Stimulated activated naive CD8-positive, alpha-beta T cell treated with anti-CD3 and anti-CD28 coated beads, Interleukin-15, Interleukin-2, amounts not matched to agents 100 ng/mL and 50 ng/mL, for 24 hours (primary cell): Measurements from ENCODE around the gene ARHGAP26.

Experiments used
- H3K27ac Mint-ChIP-seq: one replicate; pipeline ENCODE4 v1.8.0; 2021; ENCODE audit warnings: mild to moderate bottlenecking, mixed read lengths
- H3K27me3 Mint-ChIP-seq: one replicate; pipeline ENCODE4 v1.8.0; 2021; ENCODE audit warnings: mixed read lengths
- H3K36me3 Mint-ChIP-seq: one replicate; pipeline ENCODE4 v1.8.0; 2021; ENCODE audit warnings: low read depth, mixed read lengths
- H3K4me1 Mint-ChIP-seq: one replicate; pipeline ENCODE4 v1.8.0; 2021; ENCODE audit warnings: low read depth, mixed read lengths
- H3K4me3 Mint-ChIP-seq: one replicate; pipeline ENCODE4 v1.8.0; 2021; ENCODE audit warnings: mild to moderate bottlenecking, mixed read lengths
- H3K9me3 Mint-ChIP-seq: one replicate; pipeline ENCODE4 v1.8.0; 2021; ENCODE audit warnings: mixed read lengths

ARHGAP26 gene

DNA sequence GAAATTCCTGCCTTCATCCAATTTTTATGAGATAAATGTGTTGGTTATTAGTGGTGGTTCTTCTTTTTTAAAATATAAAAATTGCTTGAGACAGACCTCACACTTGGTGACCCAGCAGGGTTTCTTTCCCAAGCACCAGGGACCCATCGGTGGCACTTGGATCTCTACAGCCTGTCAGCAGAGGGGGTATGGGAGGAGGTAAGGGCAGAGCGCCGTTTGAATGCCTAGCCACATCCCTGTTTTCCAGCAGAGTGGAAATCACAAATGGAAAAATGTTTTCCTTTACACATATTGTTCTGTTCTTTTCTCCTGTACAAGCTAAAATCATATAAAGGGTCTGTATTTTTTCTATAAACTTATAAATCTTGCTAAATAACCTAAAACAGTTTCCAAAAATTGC lies 385.3 kb downstream of the ARHGAP26 start:
- Mint-ChIP-seq H3K27me3 (no peaks in the 10 kb centered on the region), H3K27ac (no peak overlapping the region), H3K36me3 (peaks cover 16% of the 10 kb centered on the region), H3K4me1 (peaks cover 9% of the 10 kb centered on the region), H3K9me3 (no peaks in the 10 kb centered on the region), H3K4me3 (no peak overlapping the region)

DNA sequence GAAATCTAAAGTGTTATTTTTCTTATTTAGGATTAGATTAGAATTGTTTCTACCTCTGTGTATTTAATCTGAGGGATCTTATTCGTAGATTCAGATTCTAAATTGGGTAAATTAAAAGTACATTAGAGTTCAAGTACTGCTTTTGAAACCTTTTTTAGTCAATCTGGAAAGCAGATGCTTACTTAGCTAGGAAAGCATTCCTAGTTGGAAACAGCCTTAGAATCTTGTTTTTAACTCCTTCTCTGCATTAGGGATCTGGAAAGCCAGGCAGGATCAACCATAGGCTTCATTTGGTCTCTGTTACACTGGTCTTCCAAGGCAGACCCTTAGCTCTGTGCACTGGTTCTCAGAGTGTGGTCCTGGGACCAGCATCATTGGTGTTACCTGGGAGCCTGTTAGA lies 385.9 kb downstream of the ARHGAP26 start:
- no peaks in the 10 kb centered on the region for H3K9me3 Mint-ChIP-seq
- no peak overlapping the region for H3K4me3 Mint-ChIP-seq
- peaks cover 11% of the 10 kb centered on the region for H3K36me3 Mint-ChIP-seq
- peaks cover 9% of the 10 kb centered on the region for H3K4me1 Mint-ChIP-seq
- H3K27me3 Mint-ChIP-seq: no peaks in the 10 kb centered on the region
- H3K27ac Mint-ChIP-seq: no peak overlapping the region

DNA sequence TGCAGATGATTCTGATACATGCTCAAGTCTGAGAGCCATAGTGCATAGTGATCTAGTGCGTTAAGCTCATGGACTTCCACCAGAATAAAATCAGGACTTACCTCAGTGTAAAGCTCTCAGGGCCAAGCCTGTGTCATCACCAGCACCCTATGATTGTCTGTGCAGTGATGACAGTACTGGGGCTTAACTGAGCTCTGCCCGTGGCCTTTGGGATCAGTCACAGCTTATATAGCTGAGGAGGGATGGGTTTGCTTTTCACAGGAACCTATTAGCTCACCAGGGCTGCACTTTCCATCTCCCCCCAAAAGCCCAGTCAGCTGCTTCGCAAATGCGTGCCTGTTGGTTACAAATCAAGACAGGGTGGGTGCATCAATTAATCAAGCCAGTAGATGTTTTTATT lies 386.4 kb downstream of the ARHGAP26 start:
- Mint-ChIP-seq H3K4me3 (no peak overlapping the region), H3K4me1 (peaks cover 9% of the 10 kb centered on the region), H3K36me3 (peaks cover 8% of the 10 kb centered on the region)

GRCh38 chr5:143159031-143159430 lies 388.9 kb downstream of the ARHGAP26 start:
- no peaks in the 10 kb centered on the region for H3K9me3 Mint-ChIP-seq
- peaks cover 15% of the 10 kb centered on the region for H3K36me3 Mint-ChIP-seq
- no peaks in the 10 kb centered on the region for H3K27me3 Mint-ChIP-seq
- no peak overlapping the region for H3K4me3 Mint-ChIP-seq
- no peak overlapping the region for H3K27ac Mint-ChIP-seq
- H3K4me1 Mint-ChIP-seq: peaks cover 3% of the 10 kb centered on the region

More for the DNA sequence above, 386.4 kb downstream of the ARHGAP26 start:
- Mint-ChIP-seq H3K27me3 (no peaks in the 10 kb centered on the region), H3K27ac (no peak overlapping the region), H3K9me3 (no peaks in the 10 kb centered on the region)

DNA sequence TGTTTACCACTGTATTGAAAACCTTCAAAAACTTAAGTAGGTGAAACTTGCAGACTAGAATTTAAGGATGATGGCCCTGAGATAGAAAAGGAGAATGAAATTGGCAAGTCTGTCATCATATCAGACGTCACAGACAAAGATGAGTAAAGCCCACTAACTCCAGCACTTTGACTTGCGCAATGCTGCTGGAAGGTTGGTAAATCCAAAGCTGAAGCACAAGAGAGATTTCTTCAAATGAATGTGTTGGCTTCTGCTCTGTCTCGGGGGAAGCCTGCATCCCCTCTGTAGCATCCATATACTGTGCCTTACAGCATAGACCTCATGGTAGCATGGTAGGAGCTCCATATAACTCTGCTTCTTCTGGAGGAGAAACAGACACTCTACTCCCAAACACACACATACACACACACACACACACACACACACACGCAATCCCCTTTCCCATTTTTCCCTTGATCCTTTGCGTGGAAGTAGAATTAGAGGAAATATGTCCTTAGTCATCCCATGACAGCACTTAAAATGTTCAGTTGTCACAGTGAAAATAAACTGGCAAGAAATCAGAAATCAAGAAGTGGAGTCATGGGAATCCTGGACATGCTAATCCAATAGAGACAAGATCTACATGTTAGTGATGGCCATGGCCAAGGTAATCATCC lies 391.8 kb downstream of the ARHGAP26 start:
- Mint-ChIP-seq H3K27ac (no peak overlapping the region), H3K36me3 (peaks cover 19% of the 10 kb centered on the region)

DNA sequence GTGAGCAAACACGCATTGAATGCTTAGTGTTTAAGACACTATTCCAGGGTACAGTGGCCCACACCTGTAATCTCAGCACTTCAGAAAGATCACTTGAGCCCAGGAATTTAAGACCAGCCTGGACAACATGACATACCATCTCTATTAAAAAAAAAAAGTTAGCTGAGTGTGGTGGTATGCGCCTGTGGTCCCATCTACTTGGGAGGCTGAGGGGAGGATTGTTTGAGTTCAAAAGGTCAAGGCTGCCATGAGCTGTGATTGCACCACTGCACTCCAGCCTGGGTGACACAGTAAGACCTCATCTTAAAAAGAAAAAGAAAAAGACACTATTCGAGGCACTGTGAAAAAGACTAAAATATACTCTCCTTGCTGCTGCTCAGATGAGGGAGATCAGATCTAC lies 392.6 kb downstream of the ARHGAP26 start:
- no peak overlapping the region for H3K4me3 Mint-ChIP-seq
- H3K9me3 Mint-ChIP-seq: no peaks in the 10 kb centered on the region
- peaks cover 22% of the 10 kb centered on the region for H3K36me3 Mint-ChIP-seq
- H3K27ac Mint-ChIP-seq: no peak overlapping the region
- no peaks in the 10 kb centered on the region for H3K4me1 Mint-ChIP-seq
- H3K27me3 Mint-ChIP-seq: no peaks in the 10 kb centered on the region

More for the DNA sequence above, 391.8 kb downstream of the ARHGAP26 start:
- no peaks in the 10 kb centered on the region for H3K27me3 Mint-ChIP-seq
- no peaks in the 10 kb centered on the region for H3K4me1 Mint-ChIP-seq
- H3K4me3 Mint-ChIP-seq: no peak overlapping the region
- no peaks in the 10 kb centered on the region for H3K9me3 Mint-ChIP-seq

- peaks cover 22% of the 10 kb centered on the region for H3K36me3 Mint-ChIP-seq
- no peaks in the 10 kb centered on the region for H3K4me1 Mint-ChIP-seq
- no peaks in the 10 kb centered on the region for H3K27me3 Mint-ChIP-seq
- no peak overlapping the region for H3K4me3 Mint-ChIP-seq
- no peak overlapping the region for H3K27ac Mint-ChIP-seq
- H3K9me3 Mint-ChIP-seq: no peaks in the 10 kb centered on the region
These were observed 394.4 kb downstream of the ARHGAP26 start for GRCh38 chr5:143164557-143164956.

DNA sequence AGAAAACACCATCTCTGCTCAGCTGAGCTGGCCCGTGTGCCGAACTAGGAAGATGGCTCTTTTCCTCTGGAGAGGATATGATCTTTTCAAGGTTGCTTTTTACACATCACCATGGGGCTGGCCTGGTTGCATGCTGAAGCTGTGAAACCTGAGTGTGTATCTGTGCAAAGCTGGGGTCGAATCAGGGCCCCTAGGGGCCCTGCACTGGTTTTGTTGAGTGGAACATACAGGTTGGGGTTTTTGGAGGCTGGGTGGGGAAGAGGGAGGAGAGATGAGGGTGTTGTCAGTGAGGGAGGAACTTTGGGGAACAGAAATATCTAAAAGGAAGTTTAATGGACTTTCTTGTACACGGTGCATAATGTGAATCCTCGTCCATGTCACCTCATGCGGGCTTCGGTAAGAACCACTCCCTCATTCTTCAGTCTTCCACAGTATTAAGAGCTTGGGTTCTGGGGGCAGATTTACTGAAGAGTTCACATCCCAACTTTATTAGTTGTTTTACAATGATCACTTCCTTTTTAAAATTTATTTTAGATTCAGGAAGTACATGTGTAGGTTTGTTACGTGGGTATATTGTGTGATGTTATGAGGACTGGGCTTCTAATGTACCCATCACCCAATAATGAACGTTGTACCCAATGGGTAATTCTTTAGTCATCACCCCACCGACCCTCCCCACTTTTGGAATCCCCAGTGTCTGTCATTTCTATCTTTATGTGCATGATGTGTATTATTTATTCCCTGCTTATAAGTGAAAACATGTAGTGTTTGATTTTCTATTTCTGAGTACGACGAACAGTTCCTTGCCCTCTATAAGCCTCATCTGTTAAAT lies 395.1 kb downstream of the ARHGAP26 start:
- peaks cover 22% of the 10 kb centered on the region for H3K36me3 Mint-ChIP-seq
- no peak overlapping the region for H3K27ac Mint-ChIP-seq
- H3K27me3 Mint-ChIP-seq: no peaks in the 10 kb centered on the region
- no peak overlapping the region for H3K4me3 Mint-ChIP-seq
- no peaks in the 10 kb centered on the region for H3K9me3 Mint-ChIP-seq
- no peaks in the 10 kb centered on the region for H3K4me1 Mint-ChIP-seq

DNA sequence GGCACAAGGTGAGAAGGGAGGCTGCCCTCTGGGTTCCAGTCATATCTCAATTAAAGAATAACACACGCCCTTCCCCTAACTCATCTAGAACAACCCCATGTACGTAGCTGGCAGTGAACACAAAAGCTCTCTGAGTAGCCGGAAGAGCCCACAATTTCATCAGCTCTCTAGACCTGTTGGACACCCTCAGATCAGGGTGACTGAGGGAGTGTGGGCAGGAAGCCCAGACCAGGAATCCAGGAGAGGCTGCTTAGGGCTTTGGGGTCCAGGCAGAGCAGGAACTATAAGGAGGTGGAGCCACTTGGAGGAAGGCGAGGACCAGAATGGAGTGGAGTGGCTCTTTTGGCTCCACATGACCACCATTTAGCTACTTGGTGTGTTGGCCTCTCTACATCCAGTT lies 395.9 kb downstream of the ARHGAP26 start:
- Mint-ChIP-seq H3K9me3 (no peaks in the 10 kb centered on the region), H3K36me3 (peaks cover 22% of the 10 kb centered on the region), H3K4me1 (no peaks in the 10 kb centered on the region), H3K27ac (no peak overlapping the region), H3K27me3 (no peaks in the 10 kb centered on the region), H3K4me3 (no peak overlapping the region)

DNA sequence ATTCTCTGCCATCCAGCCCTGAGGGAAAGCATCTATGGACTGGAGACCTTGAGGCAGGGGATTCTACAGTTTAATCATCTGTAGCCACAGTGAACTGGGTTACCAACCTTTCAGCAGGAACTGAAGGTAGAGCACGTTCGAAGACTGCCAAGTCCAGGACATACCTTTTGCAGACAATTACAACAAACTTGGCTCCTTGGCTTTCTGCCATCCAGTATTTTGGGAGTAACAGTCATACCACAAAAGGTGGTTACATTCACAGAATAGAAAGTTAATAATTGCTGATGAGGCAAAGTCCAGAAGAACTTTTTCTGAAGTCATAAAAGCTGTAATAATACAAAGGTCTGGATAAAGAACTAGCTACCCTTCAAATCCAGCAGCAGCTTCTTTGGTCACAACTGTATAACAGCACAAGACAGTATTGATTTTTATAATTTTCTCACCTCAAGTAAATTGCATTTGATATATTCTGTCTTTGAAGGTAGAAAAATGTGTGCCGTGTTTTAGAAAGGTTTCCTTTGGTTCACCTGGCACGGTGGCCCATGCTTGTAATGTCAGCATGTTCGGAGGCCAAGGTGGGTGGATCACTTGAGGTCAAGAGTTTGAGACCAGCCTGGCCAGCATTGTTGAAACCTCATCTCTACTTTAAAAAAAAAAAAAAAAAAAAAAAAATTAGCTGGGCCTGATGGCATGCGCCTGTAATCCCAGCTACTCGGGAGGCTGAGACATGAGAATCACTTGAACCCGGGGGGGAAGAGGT lies 396.7 kb downstream of the ARHGAP26 start:
- Mint-ChIP-seq H3K4me3 (no peak overlapping the region), H3K36me3 (peaks cover 22% of the 10 kb centered on the region), H3K9me3 (no peaks in the 10 kb centered on the region), H3K4me1 (no peaks in the 10 kb centered on the region), H3K27me3 (no peaks in the 10 kb centered on the region), H3K27ac (no peak overlapping the region)

- Mint-ChIP-seq H3K9me3 (no peaks in the 10 kb centered on the region), H3K4me3 (no peak overlapping the region), H3K4me1 (no peaks in the 10 kb centered on the region), H3K27me3 (no peaks in the 10 kb centered on the region), H3K27ac (no peak overlapping the region), H3K36me3 (peaks cover 11% of the 10 kb centered on the region)
These were observed 398.1 kb downstream of the ARHGAP26 start for GRCh38 chr5:143168171-143168741.

DNA sequence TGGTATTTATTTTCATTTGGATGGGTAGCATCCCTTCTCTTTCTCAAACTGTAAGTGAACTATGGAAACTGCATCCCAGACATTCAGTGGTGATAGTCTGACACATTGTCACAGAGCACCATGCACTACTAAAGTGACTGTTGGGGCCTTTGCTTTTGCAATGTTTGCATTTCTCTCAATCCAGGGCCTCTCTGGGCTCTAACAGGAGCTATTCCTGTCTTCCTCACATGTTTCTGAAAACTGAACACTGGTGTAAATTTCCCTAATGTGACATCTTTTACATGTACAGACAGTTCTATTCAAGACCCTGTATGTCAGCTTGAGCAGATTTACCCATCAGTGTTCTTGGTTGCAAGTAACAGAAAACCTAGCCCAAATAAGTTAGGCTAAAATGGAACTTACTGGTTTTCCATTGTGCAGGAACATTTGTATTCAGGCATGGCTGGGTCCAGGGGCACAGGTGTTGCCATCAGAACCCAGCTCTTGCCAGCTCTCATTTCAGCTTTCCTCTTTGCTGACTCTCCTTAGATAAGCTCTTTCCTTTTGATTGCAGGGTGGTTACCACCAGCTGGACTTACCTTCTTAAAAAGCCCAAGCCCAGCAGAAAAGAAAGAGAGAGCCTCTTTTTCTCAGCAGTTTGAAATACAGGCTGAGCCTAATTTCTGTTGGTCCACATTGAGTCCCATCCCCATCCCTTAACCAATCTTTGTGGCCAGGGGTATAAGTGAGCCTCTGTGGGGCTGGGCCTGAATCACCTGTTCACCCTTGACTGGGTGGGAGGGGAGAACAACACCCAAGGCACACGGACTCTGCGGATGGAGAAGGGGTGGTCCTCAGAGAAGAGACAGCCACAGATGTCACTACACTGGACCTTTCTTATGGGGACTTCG lies 399.0 kb downstream of the ARHGAP26 start:
- Mint-ChIP-seq H3K4me1 (no peaks in the 10 kb centered on the region), H3K9me3 (no peaks in the 10 kb centered on the region), H3K4me3 (no peak overlapping the region), H3K36me3 (peaks cover 11% of the 10 kb centered on the region), H3K27ac (no peak overlapping the region), H3K27me3 (no peaks in the 10 kb centered on the region)

DNA sequence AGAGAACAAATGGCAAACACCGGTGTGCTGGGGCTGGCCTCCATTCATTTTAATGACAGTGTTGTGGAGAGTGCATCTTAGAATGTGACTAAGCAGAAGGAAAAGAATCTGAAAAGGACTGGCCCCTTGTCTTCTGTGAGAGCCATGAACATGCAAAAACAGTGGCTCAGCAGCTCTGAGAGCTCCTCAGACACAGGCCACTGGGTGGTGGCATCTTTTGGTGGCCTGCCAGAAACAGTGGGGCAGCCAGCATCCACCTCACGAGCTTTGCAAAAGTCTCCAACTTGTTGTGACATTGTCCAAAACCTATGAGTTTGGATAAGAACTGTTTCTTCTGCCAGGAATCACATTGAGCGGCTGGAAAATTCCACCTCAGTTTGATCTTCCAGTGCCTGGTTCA lies 399.9 kb downstream of the ARHGAP26 start:
- Mint-ChIP-seq H3K27me3 (no peaks in the 10 kb centered on the region), H3K4me3 (no peak overlapping the region), H3K27ac (no peak overlapping the region), H3K36me3 (peaks cover 11% of the 10 kb centered on the region), H3K4me1 (no peaks in the 10 kb centered on the region), H3K9me3 (no peaks in the 10 kb centered on the region)

DNA sequence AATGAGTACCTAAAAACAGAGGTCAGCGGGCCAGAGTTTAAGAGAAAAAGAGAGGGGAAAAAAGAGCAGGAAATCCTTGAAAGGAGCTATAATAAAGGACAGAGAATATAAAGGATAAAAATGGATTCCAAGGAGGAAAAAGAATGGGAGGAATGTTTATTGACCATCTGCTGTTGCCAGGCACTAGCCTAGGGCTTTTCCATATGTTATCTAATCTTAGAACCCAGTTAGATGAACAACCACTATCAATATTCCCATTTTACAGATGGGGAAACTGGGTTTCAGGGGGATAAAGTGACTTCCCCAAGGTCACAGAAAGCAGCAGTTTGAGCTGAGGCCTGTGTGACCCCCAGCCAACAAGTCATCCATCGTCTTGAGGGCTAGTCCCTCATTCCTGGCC lies 400.8 kb downstream of the ARHGAP26 start:
- no peaks in the 10 kb centered on the region for H3K4me1 Mint-ChIP-seq

More for the DNA sequence above, 400.8 kb downstream of the ARHGAP26 start:
- Mint-ChIP-seq H3K27me3 (no peaks in the 10 kb centered on the region), H3K9me3 (no peaks in the 10 kb centered on the region), H3K27ac (no peak overlapping the region), H3K4me3 (no peak overlapping the region), H3K36me3 (peaks cover 6% of the 10 kb centered on the region)
